Measurements from ENCODE around the gene MED31.

GRCh38 chr17:6611231-6611630 lies 40.2 kb downstream of the MED31 start:
- no peak for TF ChIP-seq CTCF (IDR thresholded peaks at IDR 0.05)
- no peak for TF ChIP-seq JUNB (IDR thresholded peaks at IDR 0.05)
- TF ChIP-seq EHMT2 (IDR thresholded peaks at IDR 0.05; ENCODE audit: low read depth): no peak
- no peak for TF ChIP-seq BHLHE40 (IDR thresholded peaks at IDR 0.05; ENCODE audit: low read depth, low read length)
- no peak for TF ChIP-seq CEBPB (IDR thresholded peaks at IDR 0.05)
- no peak for TF ChIP-seq HDAC2 (IDR thresholded peaks at IDR 0.05)
